BE2C (cell line): ENCODE measurements around the gene CSNK1D.
A peak's percentile ranks its signal among the peaks of the same experiment; 100 is the strongest.

Experiments
- DNase-seq: peaks from one replicate; pipeline ENCODE4 v3.0.0-alpha.2; 2020
- H3K27me3 ChIP-seq: fragments of 250-450 bp; sonication (Bioruptor Pico); 2 replicates; pipeline ENCODE4 v1.5.1; 2020; ENCODE audit warnings: mild to moderate bottlenecking
- H3K36me3 ChIP-seq: fragments of 250-450 bp; sonication (Bioruptor Pico); 2 replicates; pipeline ENCODE4 v1.5.1; 2020; ENCODE audit warnings: mild to moderate bottlenecking
- H3K4me1 ChIP-seq: fragments of 250-450 bp; sonication (Bioruptor Pico); 2 replicates; pipeline ENCODE4 v1.5.1; 2020
- H3K4me3 ChIP-seq: 2 replicates; pipeline ENCODE4 v1.5.1; 2011; ENCODE audit warnings: low read depth, low read length
- H3K9me3 ChIP-seq: fragments of 250-450 bp; sonication (Bioruptor Pico); 2 replicates; pipeline ENCODE4 v1.5.1; 2020
- CTCF ChIP-seq: IDR thresholded peaks from 2 replicates; pipeline ENCODE4 v1.5.1; 2012; ENCODE audit warnings: mild to moderate bottlenecking, low read depth, low read length

The CSNK1D gene

DNA sequence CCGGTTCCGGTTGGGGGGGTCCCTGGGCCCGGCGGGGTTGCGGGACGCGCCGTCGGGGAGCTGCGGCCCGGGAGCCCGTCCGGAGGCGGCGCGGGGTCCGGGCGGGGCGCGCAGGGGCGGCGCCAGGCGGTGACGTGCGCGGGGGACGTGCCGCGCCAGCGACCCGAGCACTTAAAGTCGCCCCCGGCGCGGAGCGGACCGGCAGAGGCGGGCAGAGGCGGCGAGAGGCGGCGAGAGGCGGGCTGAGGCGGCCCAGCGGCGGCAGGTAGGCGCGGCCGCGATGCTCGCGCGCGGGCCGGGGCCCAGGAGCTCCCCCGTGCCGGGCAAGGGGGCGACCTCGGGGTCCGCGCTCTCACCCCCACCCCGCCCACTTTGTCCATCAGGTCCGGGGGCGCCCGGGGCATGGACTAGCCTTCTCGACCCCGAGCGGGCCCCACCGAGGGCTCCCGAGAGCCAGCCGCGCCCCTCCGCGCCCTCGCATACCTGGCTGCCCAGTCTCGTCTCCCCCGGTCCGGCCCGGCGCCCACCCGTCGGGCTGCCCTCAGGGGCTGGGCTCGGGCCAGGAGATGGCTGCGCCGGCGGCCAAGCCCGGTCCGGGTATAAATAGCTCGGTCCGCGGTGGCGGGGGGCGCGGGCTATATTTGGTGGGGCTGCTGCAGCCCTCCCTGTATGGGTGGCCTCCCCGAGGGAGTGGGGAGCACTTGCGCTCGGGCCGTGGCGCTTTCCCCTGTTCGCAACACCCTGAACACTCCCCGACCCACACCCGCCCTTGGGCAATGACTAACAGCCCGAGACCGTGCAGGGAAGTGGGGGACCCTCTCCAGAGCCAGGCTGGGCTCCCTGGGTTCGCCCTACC is 44.4 kb downstream of the CSNK1D start, which contains the start of gene SLC16A3:
SLC16A3 (plus strand) TSS at position 201 of the 856 bp plus-strand sequence. CDS start 6,967 bp downstream, outside the sequence.
- Histone ChIP-seq H3K36me3 (no peaks in the 10 kb centered on the region), H3K4me1 (no peaks in the 10 kb centered on the region; the same call in none of the 2 replicates), H3K27me3 (peaks cover 12% of the 10 kb centered on the region), H3K4me3 (no peak within 1 kb of the TSS), H3K9me3 (no peaks in the 10 kb centered on the region)
- TF ChIP-seq CTCF, result no peak
- peak; percentile 55 for DNase-seq

DNA sequence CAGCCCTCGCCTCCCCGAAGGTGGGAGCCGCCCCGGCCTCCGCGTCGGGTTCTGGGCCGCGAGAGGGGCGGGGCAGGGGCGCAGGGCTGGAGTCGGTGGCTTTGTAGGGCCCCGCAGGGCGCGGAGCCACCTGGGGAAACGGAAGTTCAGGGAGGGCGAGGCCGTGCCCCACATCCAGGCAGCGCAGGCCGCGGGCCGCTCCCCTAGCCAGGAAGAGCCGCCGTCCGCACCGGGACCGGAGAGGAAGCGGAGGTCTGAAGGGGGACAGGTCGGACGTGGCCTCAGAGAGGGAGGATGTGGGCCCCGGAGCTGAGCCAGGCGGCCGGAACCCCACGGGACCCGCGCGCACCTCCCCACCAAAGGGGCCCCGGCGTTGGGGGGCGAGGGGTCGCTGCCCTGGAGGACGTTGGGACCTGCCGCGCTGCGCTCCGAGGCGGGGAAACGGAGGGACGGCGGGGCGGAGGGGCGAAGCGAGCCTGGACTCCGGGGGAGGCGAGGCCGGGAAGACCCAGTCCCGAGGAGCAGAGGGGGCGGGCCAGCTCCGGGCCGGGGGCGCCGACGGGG is 45.1 kb downstream of the CSNK1D start:
- no peak for DNase-seq
- Histone ChIP-seq H3K36me3 (no peaks in the 10 kb centered on the region), H3K9me3 (no peaks in the 10 kb centered on the region), H3K4me3 (no peak overlapping the region), H3K27me3 (peaks cover 12% of the 10 kb centered on the region), H3K4me1 (no peaks in the 10 kb centered on the region; the same call in 1 of the 2 replicates)
- TF ChIP-seq CTCF, result no peak

GRCh38 chr17:82227629-82228277 is 45.7 kb downstream of the CSNK1D start:
- Histone ChIP-seq H3K4me3 (no peak overlapping the region), H3K4me1 (no peaks in the 10 kb centered on the region; the same call in 1 of the 2 replicates)
- DNase-seq, result no peak

GRCh38 chr17:82226809-82227628 is 46.5 kb downstream of the CSNK1D start:
- Histone ChIP-seq H3K36me3 (no peaks in the 10 kb centered on the region), H3K27me3 (peaks cover 12% of the 10 kb centered on the region), H3K4me3 (no peak overlapping the region), H3K9me3 (no peaks in the 10 kb centered on the region), H3K4me1 (no peaks in the 10 kb centered on the region; the same call in 1 of the 2 replicates)
- TF ChIP-seq CTCF, result no peak
- no peak for DNase-seq

More at GRCh38 chr17:82227629-82228277, 45.7 kb downstream of the CSNK1D start:
- no peaks in the 10 kb centered on the region for H3K9me3 ChIP-seq
- no peak for TF ChIP-seq CTCF
- no peaks in the 10 kb centered on the region for H3K36me3 ChIP-seq
- peaks cover 12% of the 10 kb centered on the region for H3K27me3 ChIP-seq

GRCh38 chr17:82226146-82226808 is 47.2 kb downstream of the CSNK1D start:
- no peaks in the 10 kb centered on the region; the same call in 1 of the 2 replicates for H3K4me1 ChIP-seq
- H3K36me3 ChIP-seq, result no peaks in the 10 kb centered on the region
- H3K9me3 ChIP-seq, result no peaks in the 10 kb centered on the region
- no peak overlapping the region for H3K4me3 ChIP-seq
- DNase-seq, result no peak
- TF ChIP-seq CTCF, result no peak
- peaks cover 12% of the 10 kb centered on the region for H3K27me3 ChIP-seq
